Fibroblast of mammary gland (primary cell): Measurements from ENCODE around the gene OPCML.

Experiments used
- DNase-seq: peaks from one replicate; pipeline ENCODE4 v3.0.0-alpha.2; 2010; ENCODE audit warnings: low read depth
- H3K4me3 ChIP-seq: 2 replicates; pipeline ENCODE4 v1.5.1; 2011; ENCODE audit warnings: low read depth, mild to moderate bottlenecking, low read length, moderate library complexity; ENCODE audit not compliant: control insufficient read depth
- TF ChIP-seq, protein P1 (sequence below): conservative IDR thresholded peaks from 2 replicates; pipeline ENCODE4 v1.5.1; 2011; ENCODE audit warnings: low read depth, low read length, inconsistent platforms; ENCODE audit not compliant: control insufficient read depth, insufficient read depth

Gene OPCML

DNA sequence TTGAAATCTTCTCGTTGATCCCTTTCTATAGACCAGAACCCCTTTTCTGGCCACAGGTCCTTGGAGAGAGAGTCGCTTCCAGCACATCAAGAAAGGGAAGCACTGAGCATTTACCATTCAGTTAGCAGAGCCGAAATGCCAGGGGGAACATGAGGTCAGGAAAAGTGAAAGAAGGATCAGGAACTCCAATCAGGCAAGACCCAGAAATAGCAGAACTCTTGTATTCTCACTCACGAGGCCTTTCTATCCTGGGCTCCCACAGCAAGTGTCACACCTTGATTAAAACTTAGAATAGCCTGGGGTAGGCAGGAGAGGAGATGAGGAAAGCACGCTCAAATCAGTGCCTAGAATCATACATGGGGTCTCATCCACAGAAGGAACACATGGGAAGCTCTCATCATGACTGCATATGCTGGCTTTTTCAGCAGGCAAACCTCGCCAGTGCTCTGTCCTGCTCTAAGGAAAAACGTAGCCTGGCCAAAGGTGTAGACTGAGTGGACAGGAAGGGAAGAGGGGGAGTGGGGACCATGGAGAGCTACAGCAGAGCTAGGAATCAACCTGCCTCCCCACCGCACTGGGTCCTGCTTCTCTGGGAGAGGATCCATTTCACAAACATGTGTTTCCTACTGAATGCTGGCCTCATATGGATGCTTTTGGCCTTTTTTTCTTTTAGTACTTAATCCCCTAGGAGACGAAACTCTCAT lies 40.5 kb downstream of the OPCML start:
- TF ChIP-seq, protein P1, sequence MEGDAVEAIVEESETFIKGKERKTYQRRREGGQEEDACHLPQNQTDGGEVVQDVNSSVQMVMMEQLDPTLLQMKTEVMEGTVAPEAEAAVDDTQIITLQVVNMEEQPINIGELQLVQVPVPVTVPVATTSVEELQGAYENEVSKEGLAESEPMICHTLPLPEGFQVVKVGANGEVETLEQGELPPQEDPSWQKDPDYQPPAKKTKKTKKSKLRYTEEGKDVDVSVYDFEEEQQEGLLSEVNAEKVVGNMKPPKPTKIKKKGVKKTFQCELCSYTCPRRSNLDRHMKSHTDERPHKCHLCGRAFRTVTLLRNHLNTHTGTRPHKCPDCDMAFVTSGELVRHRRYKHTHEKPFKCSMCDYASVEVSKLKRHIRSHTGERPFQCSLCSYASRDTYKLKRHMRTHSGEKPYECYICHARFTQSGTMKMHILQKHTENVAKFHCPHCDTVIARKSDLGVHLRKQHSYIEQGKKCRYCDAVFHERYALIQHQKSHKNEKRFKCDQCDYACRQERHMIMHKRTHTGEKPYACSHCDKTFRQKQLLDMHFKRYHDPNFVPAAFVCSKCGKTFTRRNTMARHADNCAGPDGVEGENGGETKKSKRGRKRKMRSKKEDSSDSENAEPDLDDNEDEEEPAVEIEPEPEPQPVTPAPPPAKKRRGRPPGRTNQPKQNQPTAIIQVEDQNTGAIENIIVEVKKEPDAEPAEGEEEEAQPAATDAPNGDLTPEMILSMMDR = no peak
- H3K4me3 ChIP-seq = no peak overlapping the region
- no peak for DNase-seq

DNA sequence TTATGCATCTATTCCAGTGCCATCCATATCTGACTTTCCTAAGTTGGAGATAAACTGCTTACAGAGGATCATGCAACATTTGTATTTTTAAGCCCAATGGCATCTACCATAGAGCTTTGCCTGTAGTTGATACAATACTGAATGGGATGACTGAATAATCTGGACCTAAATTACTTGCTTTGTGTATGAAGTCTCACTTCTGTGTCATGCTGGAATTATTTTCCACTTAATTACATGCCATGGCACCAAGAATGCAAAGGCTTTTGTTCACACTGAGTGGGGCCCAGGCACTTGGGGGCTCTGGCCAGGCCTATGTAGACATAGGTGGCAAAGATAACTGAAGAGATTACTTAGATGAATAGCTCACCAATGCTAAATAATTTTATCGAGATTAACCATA lies 51.6 kb downstream of the OPCML start:
- no peak for DNase-seq
- H3K4me3 ChIP-seq = no peak overlapping the region
- TF ChIP-seq, protein P1 = no peak

DNA sequence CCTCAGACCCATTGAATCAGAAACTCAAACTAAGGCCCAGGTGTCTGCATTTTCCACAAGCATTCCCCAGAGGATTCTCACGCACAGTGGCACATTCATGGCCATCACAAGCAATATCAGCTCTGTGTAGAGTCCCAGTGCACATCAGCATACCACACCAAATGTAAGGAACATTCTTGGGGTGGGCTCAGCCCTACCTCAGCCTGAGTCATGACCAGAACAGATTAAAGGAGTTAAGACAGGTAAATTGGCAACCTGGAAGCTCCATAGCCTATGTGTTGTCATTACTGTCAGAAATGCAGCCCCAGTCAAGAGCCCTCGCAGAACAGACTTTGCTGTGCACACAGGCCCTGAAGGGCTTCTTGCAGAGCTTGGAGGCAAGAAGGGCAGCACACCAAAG lies 53.1 kb downstream of the OPCML start:
- no peak overlapping the region for H3K4me3 ChIP-seq
- DNase-seq = no peak
- TF ChIP-seq, protein P1 = no peak

DNA sequence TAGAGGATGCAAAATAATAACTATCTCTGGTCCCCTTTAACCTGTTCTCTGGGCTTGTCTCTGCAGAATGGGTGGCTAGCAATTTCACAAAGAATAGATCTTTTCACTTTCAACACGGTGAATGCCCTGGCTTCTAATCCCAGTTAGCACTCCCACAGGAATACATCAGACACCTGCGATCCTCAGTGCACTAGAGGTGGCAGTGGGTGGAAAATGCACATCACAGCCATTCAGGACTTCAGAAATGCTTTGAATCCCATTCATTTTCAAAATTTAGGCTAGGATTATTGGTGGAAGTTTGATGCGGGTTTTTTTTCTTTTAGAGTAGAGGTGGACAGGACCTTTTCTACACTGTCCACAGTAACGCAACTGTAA lies 55.1 kb downstream of the OPCML start:
- TF ChIP-seq, protein P1 = no peak
- no peak for DNase-seq
- H3K4me3 ChIP-seq = no peak overlapping the region

DNA sequence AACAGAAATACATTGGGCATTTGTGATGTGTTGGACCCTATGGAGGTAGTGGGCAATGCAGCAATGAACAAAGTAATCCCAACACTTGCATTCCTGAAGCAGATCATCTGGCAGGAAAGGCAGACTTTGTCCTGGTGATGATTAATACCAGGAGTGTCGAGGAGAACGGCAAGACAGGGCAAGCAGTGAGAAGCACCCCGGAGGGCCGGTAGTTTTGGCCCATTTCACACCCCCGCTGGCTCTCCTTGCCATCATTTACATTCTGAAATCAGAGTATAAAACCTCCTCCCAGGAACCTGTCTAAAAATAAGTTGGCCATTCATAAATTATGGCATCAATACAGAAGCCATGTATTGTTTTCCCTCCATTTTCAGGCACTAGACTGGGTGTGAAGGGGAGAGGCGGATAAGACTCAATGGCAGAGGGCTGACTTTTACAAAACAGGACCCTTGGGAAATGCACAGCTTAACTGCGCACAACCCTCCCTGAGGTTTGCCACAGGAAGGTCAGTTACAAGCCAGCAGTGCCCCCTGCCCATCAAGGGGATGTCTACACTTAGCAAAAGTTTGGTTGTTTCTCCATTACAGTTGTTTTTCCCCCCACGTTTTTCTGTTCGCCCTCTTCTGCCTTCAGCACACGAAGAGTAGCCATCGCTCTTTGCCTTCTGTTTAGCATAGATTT lies 55.6 kb downstream of the OPCML start:
- TF ChIP-seq, protein P1 = no peak
- no peak overlapping the region for H3K4me3 ChIP-seq
- DNase-seq = no peak

DNA sequence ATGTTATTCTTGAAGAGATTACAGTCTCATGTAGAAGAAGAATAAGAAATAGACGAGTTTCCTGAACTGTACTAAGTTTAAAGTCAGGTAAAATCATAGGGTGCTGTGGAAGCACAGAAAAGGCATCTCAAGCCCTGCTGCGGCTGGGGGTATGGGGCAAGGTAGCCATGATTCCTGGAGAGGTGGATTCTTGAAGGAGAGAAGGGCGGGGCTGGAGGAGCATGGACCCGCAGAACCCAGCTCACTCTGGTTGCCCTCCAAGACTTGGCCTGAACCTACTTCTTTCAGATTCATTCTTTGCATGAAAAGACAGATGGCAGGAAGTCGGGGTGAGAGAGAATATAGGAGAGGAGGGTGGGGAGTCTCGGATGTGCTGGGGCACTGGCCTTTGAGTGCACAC lies 57.8 kb downstream of the OPCML start:
- DNase-seq = no peak
- no peak overlapping the region for H3K4me3 ChIP-seq
- TF ChIP-seq, protein P1 = no peak

DNA sequence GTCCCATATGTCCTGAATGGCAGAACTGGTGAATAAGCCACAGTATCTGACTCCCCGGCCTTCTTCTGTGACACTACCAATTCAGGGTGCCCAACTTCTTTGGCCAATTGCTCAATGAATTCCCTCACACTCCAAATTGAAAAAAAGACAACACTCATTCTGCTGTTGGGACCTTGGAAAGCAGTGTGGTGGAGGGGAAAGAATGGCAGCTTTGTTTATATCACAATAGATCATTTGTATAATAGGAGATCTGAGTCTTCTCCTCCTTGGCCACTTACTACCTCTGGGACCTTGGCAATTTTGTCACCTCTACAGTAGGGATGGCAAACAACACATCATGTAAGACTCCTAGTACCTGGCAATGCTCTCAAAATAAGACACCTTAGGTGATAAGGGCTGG lies 64.6 kb downstream of the OPCML start:
- TF ChIP-seq, protein P1 = no peak
- no peak for DNase-seq
- H3K4me3 ChIP-seq = no peak overlapping the region
